GM19025 (cell line): ENCODE measurements around the gene TMEM145.
A peak's percentile ranks its signal among the peaks of the same experiment; 100 is the strongest.
"Not testable (repeated sequence)": the region's sequence is repeated elsewhere in the genome, so short reads cannot be mapped to it uniquely, and the experiment has no call there.

Source experiments
- ATAC-seq: cut with Tn5 transposase; IDR thresholded peaks from one replicate; pipeline ENCODE4 v1.9.1; 2021; ENCODE audit warnings: mild to moderate bottlenecking, low read depth, moderate library complexity; ENCODE audit not compliant: unreplicated experiment

The TMEM145 gene

GRCh38 chr19:42313096-42313839 lies at the start of gene TMEM145:
Gene TMEM145, plus strand, starts transcription at chr19:42313309. Its CDS starts 68 bp downstream, at chr19:42313377.
- no peak for ATAC-seq

GRCh38 chr19:42266105-42266504 lies 47.0 kb upstream of the TMEM145 start:
- not testable (repeated sequence) for ATAC-seq

- ATAC-seq: not testable (repeated sequence)
Observed at GRCh38 chr19:42266928-42267603, 46.0 kb upstream of the TMEM145 start.

- ATAC-seq: no peak
Observed at GRCh38 chr19:42267644-42268141, 45.4 kb upstream of the TMEM145 start.

GRCh38 chr19:42268142-42268703 lies 44.9 kb upstream of the TMEM145 start:
- peak; percentile 52 for ATAC-seq

GRCh38 chr19:42268704-42269477 lies 44.2 kb upstream of the TMEM145 start, which contains the start of gene CIC:
Gene CIC, plus strand, starts transcription at chr19:42269252. Its CDS starts 2,532 bp downstream, at chr19:42271784.
- ATAC-seq: peak; percentile 78

- ATAC-seq: no peak
Observed at GRCh38 chr19:42269478-42270345, 43.4 kb upstream of the TMEM145 start.

GRCh38 chr19:42270346-42271044 lies 42.6 kb upstream of the TMEM145 start:
- no peak for ATAC-seq

GRCh38 chr19:42271045-42271419 lies 42.1 kb upstream of the TMEM145 start:
- no peak for ATAC-seq

GRCh38 chr19:42271861-42272534 lies 41.1 kb upstream of the TMEM145 start:
- ATAC-seq: no peak

- no peak for ATAC-seq
Observed at GRCh38 chr19:42272535-42272897, 40.6 kb upstream of the TMEM145 start.

- no peak for ATAC-seq
Observed at GRCh38 chr19:42272989-42273406, 40.1 kb upstream of the TMEM145 start.

- ATAC-seq: no peak
Observed at GRCh38 chr19:42273407-42274064, 39.6 kb upstream of the TMEM145 start.

- no peak for ATAC-seq
Observed at GRCh38 chr19:42274065-42274682, 38.9 kb upstream of the TMEM145 start.

GRCh38 chr19:42275103-42275502 lies 38.0 kb upstream of the TMEM145 start:
- no peak for ATAC-seq

GRCh38 chr19:42275517-42275916 lies 37.6 kb upstream of the TMEM145 start:
- no peak for ATAC-seq

GRCh38 chr19:42276284-42276683 lies 36.8 kb upstream of the TMEM145 start:
- no peak for ATAC-seq

- ATAC-seq: no peak
Observed at GRCh38 chr19:42276821-42277220, 36.3 kb upstream of the TMEM145 start.
